Measurements from ENCODE around the gene FARP1. TPM values are rescaled to one million over a fixed set of nuclear protein-coding genes. Genes with fewer than 3 reads are reported as not detected.

Gene FARP1
- polyA plus RNA-seq, 1 of the 3 experiments (the other 2 are of a cell fraction), result 12.0 TPM

DNA sequence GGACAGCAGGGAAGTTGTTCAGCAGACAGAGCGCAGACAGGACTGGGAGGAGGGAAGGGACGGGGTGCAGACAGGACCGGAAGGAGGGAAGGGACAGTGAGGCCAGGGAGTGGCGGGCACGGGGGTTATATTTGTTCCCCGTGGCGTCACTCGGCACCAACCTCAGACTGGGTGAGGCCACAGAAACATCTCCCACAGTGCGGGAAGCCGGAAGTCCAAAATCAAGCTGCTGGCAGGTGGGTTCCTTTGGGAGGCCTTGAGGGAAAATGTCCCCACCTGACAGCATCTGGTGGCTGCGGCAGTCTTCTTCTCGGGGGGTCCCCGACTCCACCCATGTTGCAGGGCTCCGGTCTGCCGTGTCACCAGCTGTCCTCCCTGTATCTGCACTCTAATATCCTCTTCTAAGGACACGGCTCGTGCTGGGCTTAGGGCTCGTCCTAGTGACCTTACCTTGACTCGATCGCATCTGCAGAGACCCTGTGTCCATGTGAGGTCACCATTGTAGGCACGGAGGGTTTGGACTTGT, 301.0 kb downstream of the FARP1 start:
- POLR2A ChIA-PET, result no interaction called here
- H2AFZ ChIP-seq (ENCODE audit: low read depth), result no peak overlapping the region
- peaks cover 1 to 42% of the 10 kb centered on the region in 2 experiments for H3K36me3 ChIP-seq (replicated peaks in 1 of 2; ENCODE audit: control insufficient read depth in 1 of 2, insufficient read depth in 2 of 2, low read length in 1 of 2)

GRCh38 chr13:98444381-98444780, 301.5 kb downstream of the FARP1 start:
- no peak for DNase-seq
- WGBS (ENCODE audit: low lambda C conversion rate), result 97% methylated on average over 16 of the region's 16 CpGs
- peaks cover 3 to 8% of the 10 kb centered on the region in 2 experiments; a peak in 2 of 4 replicates for H3K4me1 ChIP-seq (ENCODE audit: control insufficient read depth in 1 of 2, insufficient read depth in 2 of 2, low read depth in 1 of 2, low read length in 1 of 2)
- H3K4me3 ChIP-seq (ENCODE audit: low read depth in 2 of 2, low read length in 1 of 2), result no peak overlapping the region
- no peak overlapping the region for H2AFZ ChIP-seq (ENCODE audit: low read depth)
- H3K4me2 ChIP-seq, result no peak overlapping the region
- no peaks in the 10 kb centered on the region for H3K27me3 ChIP-seq (ENCODE audit: insufficient read depth)
- H3K79me2 ChIP-seq (ENCODE audit: insufficient read depth), result no peaks in the 10 kb centered on the region
- no peak overlapping the region for H3K27ac ChIP-seq (ENCODE audit: low read depth in 2 of 2, low read length in 1 of 2)
- H3K36me3 ChIP-seq (replicated peaks in 1 of 2; ENCODE audit: control insufficient read depth in 1 of 2, insufficient read depth in 2 of 2, low read length in 1 of 2), result peaks cover 7 to 45% of the 10 kb centered on the region in 2 experiments
- no peaks in the 10 kb centered on the region for H3K9me2 ChIP-seq
- H4K20me1 ChIP-seq (ENCODE audit: insufficient read depth), result peaks cover 3% of the 10 kb centered on the region; the same call in 1 of the 2 replicates
- ChIA-PET CTCF (interaction anchor here (0.7 to 9.3 kb wide), 24 partner anchors 9 to 589 kb away, joined by 3 to 164 read pairs (median 8); partner anchors contain the start of gene STK24), POLR2A (no interaction called here)
- H3F3A ChIP-seq (replicated peaks; ENCODE audit: insufficient read depth), result peaks cover 5% of the 10 kb centered on the region
- H3K9ac ChIP-seq, result no peak overlapping the region
- H3K9me3 ChIP-seq, result no peaks in the 10 kb centered on the region
- TF ChIP-seq EP300 (IDR thresholded peaks at IDR 0.05; ENCODE audit: borderline replicate concordance in 1 of 2, low read depth in 1 of 2, low read length in 1 of 2), result no peak
- no peak for TF ChIP-seq RCOR1 (IDR thresholded peaks at IDR 0.05; ENCODE audit: low read length)
- TF ChIP-seq, protein P1, sequence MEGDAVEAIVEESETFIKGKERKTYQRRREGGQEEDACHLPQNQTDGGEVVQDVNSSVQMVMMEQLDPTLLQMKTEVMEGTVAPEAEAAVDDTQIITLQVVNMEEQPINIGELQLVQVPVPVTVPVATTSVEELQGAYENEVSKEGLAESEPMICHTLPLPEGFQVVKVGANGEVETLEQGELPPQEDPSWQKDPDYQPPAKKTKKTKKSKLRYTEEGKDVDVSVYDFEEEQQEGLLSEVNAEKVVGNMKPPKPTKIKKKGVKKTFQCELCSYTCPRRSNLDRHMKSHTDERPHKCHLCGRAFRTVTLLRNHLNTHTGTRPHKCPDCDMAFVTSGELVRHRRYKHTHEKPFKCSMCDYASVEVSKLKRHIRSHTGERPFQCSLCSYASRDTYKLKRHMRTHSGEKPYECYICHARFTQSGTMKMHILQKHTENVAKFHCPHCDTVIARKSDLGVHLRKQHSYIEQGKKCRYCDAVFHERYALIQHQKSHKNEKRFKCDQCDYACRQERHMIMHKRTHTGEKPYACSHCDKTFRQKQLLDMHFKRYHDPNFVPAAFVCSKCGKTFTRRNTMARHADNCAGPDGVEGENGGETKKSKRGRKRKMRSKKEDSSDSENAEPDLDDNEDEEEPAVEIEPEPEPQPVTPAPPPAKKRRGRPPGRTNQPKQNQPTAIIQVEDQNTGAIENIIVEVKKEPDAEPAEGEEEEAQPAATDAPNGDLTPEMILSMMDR (IDR thresholded peaks at IDR 0.05), result no peak
- TF ChIP-seq NRF1 (IDR thresholded peaks at IDR 0.05; ENCODE audit: low read depth, low read length), result no peak
- no peak for TF ChIP-seq RAD21 (IDR thresholded peaks at IDR 0.05; ENCODE audit: low read length)
- TF ChIP-seq FOXM1 (IDR thresholded peaks at IDR 0.05; ENCODE audit: low read depth), result no peak

More for the DNA sequence above, 301.0 kb downstream of the FARP1 start:
- no peaks in the 10 kb centered on the region for H3K27me3 ChIP-seq (ENCODE audit: insufficient read depth)
- peak overlapping the region; percentile 25; the same call in 1 of the 2 replicates for H3K9ac ChIP-seq
- TF ChIP-seq, protein P2, sequence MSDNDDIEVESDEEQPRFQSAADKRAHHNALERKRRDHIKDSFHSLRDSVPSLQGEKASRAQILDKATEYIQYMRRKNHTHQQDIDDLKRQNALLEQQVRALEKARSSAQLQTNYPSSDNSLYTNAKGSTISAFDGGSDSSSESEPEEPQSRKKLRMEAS (IDR thresholded peaks at IDR 0.05; ENCODE audit: low read depth), result no peak
- TF ChIP-seq FOXM1 (IDR thresholded peaks at IDR 0.05; ENCODE audit: low read depth) (no peak), MXI1 (IDR thresholded peaks at IDR 0.05; ENCODE audit: low read depth, low read length) (no peak), EZH2phosphoT487 (IDR thresholded peaks at IDR 0.05; ENCODE audit: borderline replicate concordance, low read depth) (no peak), FOXJ3 (CRISPR knock-in tag; IDR thresholded peaks at IDR 0.05) (no peak)
- H3K4me2 ChIP-seq, result peak overlapping the region; percentile 33; the same call in 1 of the 2 replicates
- DNase-seq, result no peak
- H3F3A ChIP-seq (replicated peaks; ENCODE audit: insufficient read depth), result peaks cover 5% of the 10 kb centered on the region
- CTCF ChIA-PET, result interaction anchor here (0.7 to 9.3 kb wide), 9 partner anchors 8 to 588 kb away, joined by 3 to 164 read pairs (median 23); partner anchors contain the start of gene STK24
- H3K79me2 ChIP-seq (ENCODE audit: insufficient read depth), result no peaks in the 10 kb centered on the region
- peak overlapping the region in 1 of 2 experiments; percentile 48; a peak in 2 of 4 replicates for H3K27ac ChIP-seq (ENCODE audit: low read depth in 2 of 2, low read length in 1 of 2)
- 91% methylated on average over 17 of the region's 21 CpGs for WGBS (ENCODE audit: low lambda C conversion rate)
- H3K9me3 ChIP-seq, result no peaks in the 10 kb centered on the region
- no peak overlapping the region for H3K4me3 ChIP-seq (ENCODE audit: low read depth in 2 of 2, low read length in 1 of 2)
- peaks cover 3 to 8% of the 10 kb centered on the region in 2 experiments; a peak in 2 of 4 replicates for H3K4me1 ChIP-seq (ENCODE audit: control insufficient read depth in 1 of 2, insufficient read depth in 2 of 2, low read depth in 1 of 2, low read length in 1 of 2)
- peaks cover 3% of the 10 kb centered on the region; the same call in 1 of the 2 replicates for H4K20me1 ChIP-seq (ENCODE audit: insufficient read depth)
- no peaks in the 10 kb centered on the region for H3K9me2 ChIP-seq
